ENCODE measurements around the gene EXOC6B.

DNA sequence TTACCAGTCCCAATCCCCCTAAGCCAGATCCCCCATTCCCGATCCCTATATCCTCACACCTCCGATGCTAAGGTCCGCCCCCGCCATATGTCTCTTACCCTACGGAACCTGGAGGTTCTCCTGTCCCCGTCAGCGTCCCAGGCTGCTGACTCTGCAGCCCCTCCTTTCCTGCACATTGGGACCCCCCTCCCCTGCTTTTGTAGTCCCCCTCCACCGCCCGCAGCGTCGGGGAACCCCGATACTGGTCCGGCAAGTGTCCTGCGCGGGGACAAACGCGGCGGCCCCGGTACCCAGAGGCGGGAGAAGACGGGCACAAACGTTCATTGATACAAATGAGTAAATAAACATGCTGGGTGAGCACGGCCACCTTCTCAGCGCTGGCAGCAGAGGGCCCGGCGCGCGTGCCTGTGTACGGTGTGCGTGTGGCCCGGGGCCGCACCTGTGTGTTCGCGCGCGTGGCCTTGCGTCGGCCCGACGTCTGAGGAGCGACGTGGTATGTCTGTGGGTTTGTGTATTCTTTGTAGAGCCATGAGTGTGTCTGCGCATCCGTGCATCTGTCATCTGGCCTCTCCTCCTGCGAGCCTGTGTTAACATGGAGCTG is 676.2 kb downstream of the EXOC6B start:
- TF ChIP-seq, protein P1, sequence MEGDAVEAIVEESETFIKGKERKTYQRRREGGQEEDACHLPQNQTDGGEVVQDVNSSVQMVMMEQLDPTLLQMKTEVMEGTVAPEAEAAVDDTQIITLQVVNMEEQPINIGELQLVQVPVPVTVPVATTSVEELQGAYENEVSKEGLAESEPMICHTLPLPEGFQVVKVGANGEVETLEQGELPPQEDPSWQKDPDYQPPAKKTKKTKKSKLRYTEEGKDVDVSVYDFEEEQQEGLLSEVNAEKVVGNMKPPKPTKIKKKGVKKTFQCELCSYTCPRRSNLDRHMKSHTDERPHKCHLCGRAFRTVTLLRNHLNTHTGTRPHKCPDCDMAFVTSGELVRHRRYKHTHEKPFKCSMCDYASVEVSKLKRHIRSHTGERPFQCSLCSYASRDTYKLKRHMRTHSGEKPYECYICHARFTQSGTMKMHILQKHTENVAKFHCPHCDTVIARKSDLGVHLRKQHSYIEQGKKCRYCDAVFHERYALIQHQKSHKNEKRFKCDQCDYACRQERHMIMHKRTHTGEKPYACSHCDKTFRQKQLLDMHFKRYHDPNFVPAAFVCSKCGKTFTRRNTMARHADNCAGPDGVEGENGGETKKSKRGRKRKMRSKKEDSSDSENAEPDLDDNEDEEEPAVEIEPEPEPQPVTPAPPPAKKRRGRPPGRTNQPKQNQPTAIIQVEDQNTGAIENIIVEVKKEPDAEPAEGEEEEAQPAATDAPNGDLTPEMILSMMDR (IDR thresholded peaks at IDR 0.05), result no peak
- TF ChIP-seq POLR2A (IDR thresholded peaks at IDR 0.05), result no peak
